Amygdala (tissue), 56 donors: ENCODE data around the gene PITX2.

Experiments used
- DNase-seq, 56 donors: peaks; one replicate each; lab custom pipeline; 2025; lab: John Stamatoyannopoulos, UW

PITX2 gene

GRCh38 chr4:110636680-110637407, 14.0 kb upstream of the PITX2 start:
- DNase-seq = no peak

- DNase-seq = no peak
Measured at GRCh38 chr4:110636171-110636679, 13.3 kb upstream of the PITX2 start.

- no peak for DNase-seq
Measured at GRCh38 chr4:110635163-110635865, 12.4 kb upstream of the PITX2 start.

- no peak for DNase-seq
Measured at GRCh38 chr4:110634350-110635162, 11.7 kb upstream of the PITX2 start.

GRCh38 chr4:110633358-110634341, 10.8 kb upstream of the PITX2 start:
- DNase-seq = no peak

- DNase-seq = no peak
Measured at GRCh38 chr4:110632506-110633357, 9.9 kb upstream of the PITX2 start.

GRCh38 chr4:110631584-110632505, 9.0 kb upstream of the PITX2 start:
- peak in 48 of 56 donors; percentile 1 to 73 (median 37) for DNase-seq

GRCh38 chr4:110630688-110631402, 8.0 kb upstream of the PITX2 start:
- DNase-seq = no peak

GRCh38 chr4:110629780-110630687, 7.2 kb upstream of the PITX2 start:
- DNase-seq = no peak

- no peak for DNase-seq
Measured at GRCh38 chr4:110629214-110629754, 6.4 kb upstream of the PITX2 start.

GRCh38 chr4:110628663-110629213, 5.9 kb upstream of the PITX2 start:
- DNase-seq = no peak

- no peak for DNase-seq
Measured at GRCh38 chr4:110627977-110628662, 5.2 kb upstream of the PITX2 start.

- DNase-seq = no peak
Measured at GRCh38 chr4:110626532-110627153, 3.8 kb upstream of the PITX2 start.

GRCh38 chr4:110625576-110626257, 2.8 kb upstream of the PITX2 start:
- no peak for DNase-seq
